GM19035 (cell line): ENCODE measurements around the gene PLAGL2.

Experiments used
- ATAC-seq: cut with Tn5 transposase; IDR thresholded peaks from one replicate; pipeline ENCODE4 v1.9.1; 2021; ENCODE audit not compliant: unreplicated experiment

PLAGL2 gene

GRCh38 chr20:32231245-32231644 lies 23.7 kb upstream of the PLAGL2 start:
- ATAC-seq = no peak

GRCh38 chr20:32230707-32231106 lies 23.2 kb upstream of the PLAGL2 start:
- ATAC-seq = no peak

GRCh38 chr20:32229251-32229747 lies 21.8 kb upstream of the PLAGL2 start:
- ATAC-seq = no peak

GRCh38 chr20:32227744-32228688 lies 20.5 kb upstream of the PLAGL2 start:
- ATAC-seq = no peak

GRCh38 chr20:32227306-32227705 lies 19.8 kb upstream of the PLAGL2 start:
- no peak for ATAC-seq

GRCh38 chr20:32226391-32226790 lies 18.8 kb upstream of the PLAGL2 start:
- no peak for ATAC-seq

GRCh38 chr20:32224463-32224862 lies 16.9 kb upstream of the PLAGL2 start:
- ATAC-seq = no peak

- ATAC-seq = no peak
Observed at GRCh38 chr20:32218156-32218900, 10.8 kb upstream of the PLAGL2 start.

GRCh38 chr20:32216179-32217142 lies 8.9 kb upstream of the PLAGL2 start:
- no peak for ATAC-seq

GRCh38 chr20:32215729-32216128 lies 8.2 kb upstream of the PLAGL2 start:
- no peak for ATAC-seq

GRCh38 chr20:32215147-32215546 lies 7.6 kb upstream of the PLAGL2 start:
- no peak for ATAC-seq

GRCh38 chr20:32213870-32214269 lies 6.3 kb upstream of the PLAGL2 start:
- ATAC-seq = no peak

- ATAC-seq = no peak
Observed at GRCh38 chr20:32209850-32210605, 2.5 kb upstream of the PLAGL2 start.

- no peak for ATAC-seq
Observed at GRCh38 chr20:32208499-32209154, 1.1 kb upstream of the PLAGL2 start.

GRCh38 chr20:32206760-32207625 lies 550 bp downstream of the PLAGL2 start:
- ATAC-seq = peak; percentile 18

GRCh38 chr20:32205843-32206759 lies 1.4 kb downstream of the PLAGL2 start:
- ATAC-seq = no peak

- ATAC-seq = no peak
Observed at GRCh38 chr20:32205110-32205842, 2.3 kb downstream of the PLAGL2 start.
